ENCODE data around the gene AKAP13. TPM values are rescaled to one million over a fixed set of nuclear protein-coding genes. Genes with fewer than 3 reads are reported as not detected.

The AKAP13 gene
- polyA plus RNA-seq, 2 of the 4 experiments (the other 2 are of a cell fraction): 20.4 to 28.8 TPM

DNA sequence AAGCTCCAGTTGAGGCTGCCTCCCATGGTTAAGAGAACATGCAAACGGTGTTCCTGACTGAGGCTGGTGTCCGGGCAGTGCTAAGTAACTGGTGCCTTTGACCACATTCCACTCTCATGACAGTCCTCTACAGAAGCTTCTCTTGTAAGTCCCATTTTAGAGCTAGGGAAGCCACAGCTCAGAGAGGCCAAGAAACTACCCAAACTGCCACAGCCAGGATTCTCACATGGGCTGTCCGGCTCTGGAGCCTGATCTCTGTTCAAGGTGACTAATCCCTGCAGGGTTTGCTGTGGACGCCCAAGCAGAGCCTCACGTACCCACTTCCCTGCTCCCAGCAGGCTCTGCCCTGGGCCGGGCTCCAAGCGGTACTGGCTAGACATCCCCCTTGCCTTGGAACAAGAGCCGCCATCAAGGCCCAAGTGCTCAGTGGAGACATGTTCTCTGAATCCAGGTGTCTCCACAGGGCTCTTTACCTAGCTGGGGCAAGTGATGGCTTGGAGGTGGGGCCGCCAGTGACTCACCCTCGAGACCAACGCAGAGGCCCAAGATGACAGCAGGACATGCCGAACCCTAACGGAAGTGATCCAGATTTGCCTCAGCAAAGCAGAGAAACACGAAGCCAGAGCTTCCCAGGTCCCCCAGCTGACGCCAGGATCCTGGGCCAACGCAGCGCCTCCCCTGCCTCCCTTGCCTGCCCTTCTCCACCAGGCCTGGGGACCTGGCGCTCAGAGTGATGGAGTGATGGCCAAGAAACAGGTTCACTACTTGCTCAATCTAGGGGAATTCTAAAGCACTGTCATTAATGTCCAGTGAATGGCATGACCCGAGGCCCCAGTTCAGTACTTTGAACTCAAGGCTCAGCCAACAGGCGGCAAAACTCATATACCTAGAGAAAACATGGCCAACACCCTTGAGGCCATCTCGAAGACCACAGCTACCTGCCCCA is 390.0 kb downstream of the AKAP13 start:
- H3K4me3 ChIP-seq: no peak overlapping the region
- H3K4me2 ChIP-seq: no peak overlapping the region
- no peaks in the 10 kb centered on the region for H3K4me1 ChIP-seq
- whole genome bisulfite sequencing (ENCODE audit: missing lambda C conversion rate): 93% methylated on average over 21 of the region's 21 CpGs
- no peak for ATAC-seq
- POLR2A ChIA-PET: no interaction called here
- FAIRE-seq: no peak
- TF ChIP-seq EHMT2 (IDR thresholded peaks at IDR 0.05; ENCODE audit: low read depth): no peak
- no peak for TF ChIP-seq KDM5A (IDR thresholded peaks at IDR 0.05)
- TF ChIP-seq, protein P1, sequence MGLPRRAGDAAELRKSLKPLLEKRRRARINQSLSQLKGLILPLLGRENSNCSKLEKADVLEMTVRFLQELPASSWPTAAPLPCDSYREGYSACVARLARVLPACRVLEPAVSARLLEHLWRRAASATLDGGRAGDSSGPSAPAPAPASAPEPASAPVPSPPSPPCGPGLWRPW (IDR thresholded peaks at IDR 0.05): no peak
- no peak for TF ChIP-seq EHF (CRISPR knock-in tag; IDR thresholded peaks at IDR 0.05)
- TF ChIP-seq FOSB (CRISPR knock-in tag; IDR thresholded peaks at IDR 0.05): no peak
- TF ChIP-seq, protein P2, sequence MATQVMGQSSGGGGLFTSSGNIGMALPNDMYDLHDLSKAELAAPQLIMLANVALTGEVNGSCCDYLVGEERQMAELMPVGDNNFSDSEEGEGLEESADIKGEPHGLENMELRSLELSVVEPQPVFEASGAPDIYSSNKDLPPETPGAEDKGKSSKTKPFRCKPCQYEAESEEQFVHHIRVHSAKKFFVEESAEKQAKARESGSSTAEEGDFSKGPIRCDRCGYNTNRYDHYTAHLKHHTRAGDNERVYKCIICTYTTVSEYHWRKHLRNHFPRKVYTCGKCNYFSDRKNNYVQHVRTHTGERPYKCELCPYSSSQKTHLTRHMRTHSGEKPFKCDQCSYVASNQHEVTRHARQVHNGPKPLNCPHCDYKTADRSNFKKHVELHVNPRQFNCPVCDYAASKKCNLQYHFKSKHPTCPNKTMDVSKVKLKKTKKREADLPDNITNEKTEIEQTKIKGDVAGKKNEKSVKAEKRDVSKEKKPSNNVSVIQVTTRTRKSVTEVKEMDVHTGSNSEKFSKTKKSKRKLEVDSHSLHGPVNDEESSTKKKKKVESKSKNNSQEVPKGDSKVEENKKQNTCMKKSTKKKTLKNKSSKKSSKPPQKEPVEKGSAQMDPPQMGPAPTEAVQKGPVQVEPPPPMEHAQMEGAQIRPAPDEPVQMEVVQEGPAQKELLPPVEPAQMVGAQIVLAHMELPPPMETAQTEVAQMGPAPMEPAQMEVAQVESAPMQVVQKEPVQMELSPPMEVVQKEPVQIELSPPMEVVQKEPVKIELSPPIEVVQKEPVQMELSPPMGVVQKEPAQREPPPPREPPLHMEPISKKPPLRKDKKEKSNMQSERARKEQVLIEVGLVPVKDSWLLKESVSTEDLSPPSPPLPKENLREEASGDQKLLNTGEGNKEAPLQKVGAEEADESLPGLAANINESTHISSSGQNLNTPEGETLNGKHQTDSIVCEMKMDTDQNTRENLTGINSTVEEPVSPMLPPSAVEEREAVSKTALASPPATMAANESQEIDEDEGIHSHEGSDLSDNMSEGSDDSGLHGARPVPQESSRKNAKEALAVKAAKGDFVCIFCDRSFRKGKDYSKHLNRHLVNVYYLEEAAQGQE (IDR thresholded peaks at IDR 0.05): no peak
- no peak for TF ChIP-seq ZNF302 (CRISPR knock-in tag; IDR thresholded peaks at IDR 0.05)
- CTCF ChIA-PET: interaction anchor here (1.1 to 1.9 kb wide), 3 partner anchors 9 to 69 kb away, joined by 4 to 7 read pairs (median 5); no protein-coding TSS in a partner anchor
- no peak overlapping the region for H3K27ac ChIP-seq
- DNase-seq (ENCODE audit: low read depth in 1 of 2, low spot score in 1 of 2): no peak
- no peaks in the 10 kb centered on the region for H3K9me3 ChIP-seq

DNA sequence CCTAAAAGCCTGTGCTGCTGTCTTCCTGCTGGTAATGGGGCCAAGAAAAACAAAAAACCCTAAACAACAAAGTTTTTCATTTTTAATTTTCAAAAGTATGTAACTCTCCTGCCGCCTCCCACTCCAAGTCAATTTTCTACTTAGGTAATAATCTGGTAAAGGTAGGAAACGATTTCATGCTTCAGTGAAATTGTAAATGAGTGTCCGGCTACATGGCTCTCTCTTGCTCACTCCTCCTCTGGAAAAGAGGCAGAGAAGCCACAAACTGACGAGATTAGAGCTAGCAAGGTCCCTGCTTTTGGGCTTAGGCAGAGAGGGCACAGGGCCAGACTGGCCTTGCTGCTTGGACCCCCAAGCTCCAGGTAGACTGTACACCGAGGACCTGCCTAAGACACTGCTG is 390.9 kb downstream of the AKAP13 start:
- no peak overlapping the region for H3K4me3 ChIP-seq
- TF ChIP-seq NPAS2 (CRISPR knock-in tag; IDR thresholded peaks at IDR 0.05; ENCODE audit: borderline replicate concordance) (no peak), NFE2L2 (conservative IDR thresholded peaks at IDR 0.05; ENCODE audit: low read length) (no peak), FOXS1 (CRISPR knock-in tag; IDR thresholded peaks at IDR 0.05) (no peak), ESRRA (IDR thresholded peaks at IDR 0.05; ENCODE audit: borderline replicate concordance, low read length) (no peak), CBX2 (IDR thresholded peaks at IDR 0.05; ENCODE audit: borderline replicate concordance, low read depth) (no peak)
- TF ChIP-seq, protein P3, sequence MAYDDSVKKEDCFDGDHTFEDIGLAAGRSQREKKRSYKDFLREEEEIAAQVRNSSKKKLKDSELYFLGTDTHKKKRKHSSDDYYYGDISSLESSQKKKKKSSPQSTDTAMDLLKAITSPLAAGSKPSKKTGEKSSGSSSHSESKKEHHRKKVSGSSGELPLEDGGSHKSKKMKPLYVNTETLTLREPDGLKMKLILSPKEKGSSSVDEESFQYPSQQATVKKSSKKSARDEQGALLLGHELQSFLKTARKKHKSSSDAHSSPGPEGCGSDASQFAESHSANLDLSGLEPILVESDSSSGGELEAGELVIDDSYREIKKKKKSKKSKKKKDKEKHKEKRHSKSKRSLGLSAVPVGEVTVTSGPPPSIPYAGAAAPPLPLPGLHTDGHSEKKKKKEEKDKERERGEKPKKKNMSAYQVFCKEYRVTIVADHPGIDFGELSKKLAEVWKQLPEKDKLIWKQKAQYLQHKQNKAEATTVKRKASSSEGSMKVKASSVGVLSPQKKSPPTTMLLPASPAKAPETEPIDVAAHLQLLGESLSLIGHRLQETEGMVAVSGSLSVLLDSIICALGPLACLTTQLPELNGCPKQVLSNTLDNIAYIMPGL (CRISPR knock-in tag; IDR thresholded peaks at IDR 0.05; ENCODE audit: borderline replicate concordance): no peak
- TF ChIP-seq, protein P4, sequence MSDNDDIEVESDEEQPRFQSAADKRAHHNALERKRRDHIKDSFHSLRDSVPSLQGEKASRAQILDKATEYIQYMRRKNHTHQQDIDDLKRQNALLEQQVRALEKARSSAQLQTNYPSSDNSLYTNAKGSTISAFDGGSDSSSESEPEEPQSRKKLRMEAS (IDR thresholded peaks at IDR 0.05): no peak
- H3K4me1 ChIP-seq: no peaks in the 10 kb centered on the region
- FAIRE-seq (no peak), ATAC-seq (no peak), DNase-seq (ENCODE audit: low read depth in 1 of 2, low spot score in 1 of 2) (no peak)
- H3K4me2 ChIP-seq: no peak overlapping the region
- no peak overlapping the region; a peak in 1 of 6 replicates for H3K27ac ChIP-seq
- CTCF ChIA-PET: interaction anchor here (1.1 to 1.9 kb wide), 2 partner anchors 13 to 69 kb away, joined by 4 to 5 read pairs; no protein-coding TSS in a partner anchor
- 85% methylated on average over 5 of the region's 5 CpGs for WGBS (ENCODE audit: missing lambda C conversion rate)
- no peaks in the 10 kb centered on the region for H3K9me3 ChIP-seq
- POLR2A ChIA-PET: no interaction called here
